HG02970 (cell line): ENCODE results near the gene RALBP1.

Experiments used
- ATAC-seq: cut with Tn5 transposase; IDR thresholded peaks from one replicate; pipeline ENCODE4 v1.9.1; 2021; ENCODE audit warnings: mild to moderate bottlenecking, moderate library complexity, moderate number of reproducible peaks; ENCODE audit not compliant: unreplicated experiment, low FRiP score

RALBP1 gene

DNA sequence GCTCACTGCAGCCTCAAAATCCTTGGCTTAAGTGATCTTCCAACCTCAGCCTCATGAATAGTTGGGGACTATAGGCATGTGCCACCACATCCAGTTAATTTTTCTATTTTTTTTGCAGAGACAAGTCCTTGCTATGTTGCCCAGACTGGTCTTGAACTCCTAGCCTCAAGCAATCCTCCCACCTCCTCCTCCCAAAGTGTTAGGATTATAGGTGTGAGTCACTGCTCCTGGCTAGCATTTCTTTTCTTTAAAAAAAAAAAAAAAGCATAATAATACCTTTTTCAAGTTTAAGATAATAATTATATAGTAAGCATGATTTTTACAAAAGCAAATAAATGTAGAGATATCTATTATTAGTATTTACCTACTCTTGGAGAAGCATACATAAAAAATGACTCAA, 103.0 kb downstream of the RALBP1 start:
- no peak for ATAC-seq

- no peak for ATAC-seq
Measured at GRCh38 chr18:9581667-9582066, 106.4 kb downstream of the RALBP1 start.

DNA sequence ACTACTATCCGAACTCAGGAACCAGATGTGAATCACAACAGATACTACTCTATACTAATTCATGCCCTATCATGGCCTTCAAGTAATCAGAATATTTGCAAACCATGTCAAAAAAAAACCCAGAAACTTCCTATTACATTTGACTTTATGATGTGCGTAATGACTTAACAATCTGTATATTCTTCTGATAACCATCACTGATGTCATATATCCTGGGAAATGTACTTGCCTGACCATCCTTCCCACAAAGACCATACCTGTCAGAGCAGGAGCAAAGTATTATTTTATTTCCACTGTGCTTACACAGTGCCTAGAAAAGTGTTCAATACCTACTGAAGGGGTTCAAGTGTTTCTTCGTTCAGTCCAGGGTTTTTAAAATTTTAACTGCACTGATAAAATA, 111.5 kb downstream of the RALBP1 start:
- ATAC-seq, result no peak
